DMS114 treated with DMSO at 0.1 percent for 48 hours (cell line): ENCODE measurements around the gene SORCS2.

Source experiments
- DNase-seq: peaks from one replicate; lab custom pipeline; 2025; ENCODE audit not compliant: unreplicated experiment; lab: John Stamatoyannopoulos, UW

The SORCS2 gene

DNA sequence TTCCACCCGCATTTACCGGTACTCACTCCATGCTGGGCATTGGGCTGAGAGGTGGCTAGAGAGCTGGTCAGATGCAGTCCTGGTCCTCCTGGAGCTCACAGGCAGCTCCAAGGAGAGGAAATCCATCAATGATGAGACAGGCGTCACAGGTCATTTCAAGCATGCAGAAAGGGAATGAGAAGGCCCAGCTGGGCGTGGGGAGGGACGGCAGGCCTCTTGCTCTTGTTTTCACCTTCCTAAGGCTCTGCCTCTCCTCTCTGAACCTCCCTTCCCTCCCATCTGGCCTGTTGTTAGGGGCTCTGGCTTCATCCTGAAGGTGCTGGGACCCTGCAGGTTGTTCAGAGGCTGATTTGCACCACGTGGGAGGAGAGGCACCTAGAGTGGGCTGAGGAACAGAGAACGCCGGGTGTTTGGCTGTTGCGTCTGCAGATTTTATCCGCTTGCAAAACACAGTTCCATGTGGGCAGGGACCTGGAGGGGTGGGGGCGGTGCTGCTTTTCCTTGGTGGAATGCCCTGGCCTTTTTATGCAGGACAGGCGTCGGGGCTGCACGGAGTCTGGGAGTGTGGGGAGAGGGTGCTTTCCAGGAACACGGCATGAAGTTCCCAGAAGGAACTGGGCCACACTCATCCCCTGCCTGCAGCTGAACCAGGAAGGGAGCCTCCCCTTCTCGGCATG lies 323.9 kb downstream of the SORCS2 start:
- no peak for DNase-seq

- DNase-seq = no peak
These were observed 324.4 kb downstream of the SORCS2 start for GRCh38 chr4:7516773-7517144.

DNA sequence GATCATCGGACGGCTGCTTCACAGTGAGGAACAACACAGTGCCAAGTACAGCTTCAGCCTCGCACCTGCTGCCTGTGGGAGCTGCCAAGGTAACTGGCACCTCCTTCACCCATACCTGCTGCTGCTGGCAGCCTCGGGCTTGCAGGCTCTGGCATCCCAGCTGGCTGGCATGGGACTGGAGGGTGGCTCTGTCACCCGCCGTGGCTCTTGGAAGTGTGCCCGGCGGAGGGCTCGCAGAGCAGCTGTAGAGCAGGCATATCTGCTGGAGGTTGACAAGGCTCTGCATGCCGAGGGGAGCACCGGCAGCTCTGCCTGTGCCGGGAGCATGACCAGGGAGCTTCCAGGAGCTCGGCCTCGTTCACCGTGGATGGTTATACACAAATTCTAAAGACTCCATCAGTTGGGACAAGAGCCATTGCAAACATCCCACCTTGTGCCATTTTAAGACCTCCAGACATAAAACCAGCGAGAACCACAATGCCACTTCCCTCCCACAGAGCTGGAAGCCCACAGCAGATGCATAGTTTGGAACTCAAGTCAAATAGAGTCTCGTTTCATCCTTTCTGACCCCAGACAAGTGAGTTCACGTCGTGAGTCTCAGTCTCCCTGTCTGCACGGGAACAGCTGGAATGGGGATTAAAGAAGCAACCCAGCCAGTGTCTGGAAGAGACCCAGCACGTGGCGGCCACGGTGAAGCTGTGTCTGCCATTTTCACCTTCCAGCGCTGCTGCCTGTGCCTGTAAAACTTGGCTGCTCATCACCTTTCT lies 326.7 kb downstream of the SORCS2 start:
- DNase-seq = no peak

- no peak for DNase-seq
These were observed 327.5 kb downstream of the SORCS2 start for GRCh38 chr4:7519638-7520376.

DNA sequence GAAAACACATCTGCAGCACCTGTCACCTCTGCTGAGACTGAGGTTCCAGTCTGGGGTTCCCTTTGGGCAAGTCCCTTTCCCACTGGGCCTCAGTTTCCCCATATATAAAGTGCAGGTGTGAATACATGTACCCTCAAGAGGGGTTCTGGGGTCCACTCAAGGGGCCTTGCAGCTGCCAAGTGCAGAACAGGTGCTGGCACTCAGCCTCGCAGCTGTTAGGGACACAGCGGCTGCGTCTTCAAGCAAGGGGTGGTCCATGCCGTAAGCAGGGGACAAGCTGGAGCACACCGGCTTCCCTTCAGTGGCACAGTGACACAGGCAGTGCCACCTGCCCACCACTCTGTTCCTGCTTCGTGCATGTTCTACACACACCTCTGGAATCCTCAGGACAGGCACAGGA lies 329.3 kb downstream of the SORCS2 start:
- no peak for DNase-seq

GRCh38 chr4:7522452-7523220 lies 330.3 kb downstream of the SORCS2 start:
- DNase-seq = no peak

GRCh38 chr4:7523526-7523925 lies 331.2 kb downstream of the SORCS2 start:
- DNase-seq = no peak

- no peak for DNase-seq
These were observed 331.8 kb downstream of the SORCS2 start for GRCh38 chr4:7524064-7524682.

DNA sequence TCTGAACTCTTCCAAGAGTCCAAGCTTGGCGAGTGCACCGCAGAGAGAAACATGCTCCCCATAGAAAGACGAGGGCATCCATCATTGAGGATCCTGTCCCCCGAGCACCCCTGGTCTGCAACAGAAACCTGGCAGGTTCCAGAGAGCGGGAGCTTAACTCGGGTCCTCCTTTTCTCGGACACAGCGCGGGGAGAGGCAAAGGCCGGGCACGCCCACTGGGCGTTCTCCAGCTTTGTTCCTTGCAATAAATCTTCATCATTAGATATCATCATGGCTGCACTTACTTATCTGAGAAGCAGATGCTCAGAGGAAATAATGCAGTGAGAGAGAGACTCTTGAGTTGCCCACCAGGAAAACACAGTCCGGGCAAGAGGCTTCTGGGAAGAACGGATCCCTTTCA lies 332.5 kb downstream of the SORCS2 start:
- DNase-seq = no peak

- DNase-seq = no peak
These were observed 334.2 kb downstream of the SORCS2 start for GRCh38 chr4:7526491-7526890.

DNA sequence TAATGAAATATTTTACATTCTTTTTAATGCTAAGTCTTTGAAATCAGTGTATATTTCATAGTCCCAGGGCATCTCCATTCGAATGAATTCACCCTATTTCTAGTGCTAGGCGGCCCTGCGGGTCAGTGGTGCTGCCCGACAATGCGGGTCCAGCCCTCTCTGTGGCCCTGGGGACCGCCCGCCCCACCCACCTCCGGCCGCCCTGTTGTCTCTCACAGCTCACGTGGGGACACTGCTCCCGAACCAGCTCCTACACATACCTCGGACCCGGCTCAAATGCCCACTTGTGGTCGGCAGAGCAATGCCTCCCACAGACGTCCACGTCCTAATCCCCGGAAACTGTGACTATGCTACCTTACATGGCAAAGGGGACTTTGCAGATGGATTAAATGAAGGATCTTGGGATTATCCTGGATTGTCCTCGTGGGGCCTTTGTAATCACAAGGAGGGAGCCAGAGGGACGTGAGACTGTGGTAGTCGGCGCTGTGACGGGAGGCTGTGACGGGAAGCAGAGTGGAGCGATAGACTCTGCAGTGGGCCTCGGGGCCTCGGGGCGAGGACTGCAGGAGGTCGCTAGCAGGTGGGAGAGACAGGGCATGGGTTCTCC lies 334.7 kb downstream of the SORCS2 start:
- no peak for DNase-seq

- no peak for DNase-seq
These were observed 337.2 kb downstream of the SORCS2 start for GRCh38 chr4:7529368-7530080.

GRCh38 chr4:7530082-7530481 lies 337.7 kb downstream of the SORCS2 start:
- no peak for DNase-seq

DNA sequence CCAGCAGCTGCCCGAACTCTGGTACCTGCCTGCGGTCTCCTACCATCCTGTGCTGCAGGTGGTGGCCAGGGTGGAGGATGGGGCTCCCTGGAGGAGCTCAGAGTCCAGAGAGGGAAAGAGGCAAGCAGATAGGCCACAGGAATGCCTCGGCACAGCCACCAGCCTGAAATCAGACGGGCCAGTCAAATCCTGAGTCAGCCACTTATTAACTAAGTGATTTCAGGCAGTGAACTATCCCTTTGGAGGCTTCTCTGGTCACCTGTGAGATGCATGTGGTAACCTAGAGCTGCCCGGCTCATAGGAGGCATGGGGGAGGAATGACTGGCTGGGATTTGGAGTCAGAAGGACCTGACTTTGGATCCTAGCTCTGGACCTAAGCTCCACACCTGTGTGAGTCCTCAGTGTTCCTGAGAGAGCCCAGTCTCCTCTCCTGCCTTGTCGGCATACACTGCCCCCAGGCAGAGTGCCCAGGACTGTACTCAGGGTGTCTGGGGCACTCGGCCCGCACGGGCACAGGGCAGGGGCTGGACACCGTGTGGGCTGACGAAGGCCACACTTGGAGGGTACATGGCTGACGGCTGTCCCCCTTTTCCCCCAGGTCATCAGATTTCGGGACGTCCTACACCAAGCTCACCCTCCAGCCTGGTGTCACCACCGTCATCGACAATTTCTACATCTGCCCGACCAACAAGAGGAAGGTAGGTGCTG lies 338.7 kb downstream of the SORCS2 start:
- DNase-seq = no peak

DNA sequence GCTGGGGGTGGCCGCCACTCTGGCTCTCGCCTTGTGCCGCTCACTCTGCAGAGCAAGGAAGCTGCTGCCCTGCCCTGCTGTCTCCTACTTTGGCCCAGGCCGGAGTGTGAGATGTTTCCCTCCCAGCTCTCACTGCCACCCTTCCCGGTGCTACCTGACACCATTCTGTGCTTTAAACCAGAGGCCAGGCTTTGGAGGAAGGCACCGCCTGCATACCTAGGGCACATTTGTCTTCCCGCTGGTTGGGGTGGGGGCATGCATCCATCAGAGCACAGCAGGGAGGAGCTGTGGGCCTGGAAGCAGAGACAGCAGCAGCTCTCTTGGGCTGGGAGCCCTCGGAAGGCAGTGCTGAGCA lies 339.3 kb downstream of the SORCS2 start:
- DNase-seq = no peak

DNA sequence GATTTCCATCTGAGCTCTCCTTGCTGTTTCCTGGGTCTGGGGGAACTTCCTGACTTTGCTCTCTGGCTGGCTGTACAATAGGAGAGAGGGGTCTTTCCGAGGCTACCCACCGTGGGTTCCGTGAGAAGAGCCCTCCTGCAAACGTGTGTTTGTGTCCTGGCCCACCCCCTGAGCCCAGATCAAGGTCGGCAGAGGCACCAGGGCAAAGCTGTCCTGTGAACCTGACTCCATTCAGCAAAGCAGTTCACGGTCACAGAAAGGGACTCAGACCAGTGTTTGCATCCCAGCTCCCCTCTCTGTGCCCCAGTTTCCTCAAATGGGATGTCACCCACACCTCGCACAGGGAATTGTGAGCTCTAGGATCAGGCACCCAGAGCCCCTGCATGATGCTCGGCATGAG lies 339.7 kb downstream of the SORCS2 start:
- DNase-seq = no peak

- no peak for DNase-seq
These were observed 340.9 kb downstream of the SORCS2 start for GRCh38 chr4:7533267-7533666.

- DNase-seq = no peak
These were observed 342.8 kb downstream of the SORCS2 start for GRCh38 chr4:7535094-7535493.

DNA sequence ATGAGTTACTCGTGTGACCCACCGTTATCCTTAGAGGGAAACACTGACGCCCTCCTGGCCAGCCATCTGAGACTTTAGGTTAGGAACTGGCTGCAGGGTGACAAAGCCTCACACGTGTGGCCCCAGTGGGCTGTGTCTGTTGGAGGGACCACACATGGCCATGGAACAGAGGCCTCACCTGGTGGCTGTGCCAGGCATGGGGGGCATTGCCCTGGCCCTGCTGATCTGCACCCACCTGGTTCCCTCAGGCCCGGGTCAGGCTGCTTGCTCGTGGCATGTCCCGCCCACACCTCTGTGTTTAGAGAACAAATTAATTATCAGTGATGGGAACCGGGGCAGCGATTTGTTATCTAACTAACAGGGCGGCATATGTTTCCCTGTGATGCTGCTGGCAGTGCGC lies 343.3 kb downstream of the SORCS2 start:
- no peak for DNase-seq
